Esophagus squamous epithelium (tissue), 5 donors: ENCODE results near the gene DMKN. TPM values are rescaled to one million over a fixed set of nuclear protein-coding genes. Genes with fewer than 3 reads are reported as not detected.
"Not testable (repeated sequence)": the region's sequence is repeated elsewhere in the genome, so short reads cannot be mapped to it uniquely, and the experiment has no call there.

ENCODE experiments used
- DNase-seq: peaks from one replicate; lab custom pipeline; 2025; lab: John Stamatoyannopoulos, UW
- H3K27ac ChIP-seq, 4 donors: fragments of 200-600 bp; sonication (generic); one replicate each; pipeline ENCODE4 v1.5.1; 2016 to 2019; ENCODE audit warnings: mild to moderate bottlenecking in 1 of 4
- H3K27me3 ChIP-seq, 4 donors: fragments of 200-600 bp; sonication (generic); 1 replicate in 3 of 4; 2 replicates in 1 of 4; pipeline versions ENCODE4 v1.5.1 to v1.6.0; 2017 to 2021; ENCODE audit warnings: antibody characterized with exemption in 1 of 4
- H3K36me3 ChIP-seq, 3 donors: fragments of 200-600 bp; sonication (generic); one replicate each; pipeline ENCODE4 v1.5.1; 2016 to 2019
- H3K4me1 ChIP-seq, 3 donors: fragments of 200-600 bp; sonication (generic); one replicate each; pipeline ENCODE4 v1.5.1; 2017 to 2019
- H3K4me3 ChIP-seq, 4 donors: fragments of 200-600 bp; sonication (generic); 1 replicate in 3 of 4; 2 replicates in 1 of 4; pipeline ENCODE4 v1.5.1; 2016 to 2019; ENCODE audit warnings: mild to moderate bottlenecking in 2 of 4, moderate library complexity in 1 of 4
- H3K9me3 ChIP-seq, 3 donors: fragments of 200-600 bp; sonication (generic); one replicate each; pipeline ENCODE4 v1.5.1; 2016 to 2019
- CTCF ChIP-seq, 6 experiments: fragments of 450-650 bp in 4 of 6; fragments of 200-600 bp in 2 of 6; sonication (generic) in 2 of 6; IDR thresholded peaks; one replicate each; pipeline ENCODE4 v1.5.1; 2016 to 2019; ENCODE audit warnings: antibody characterized with exemption in 6 of 6, mild to moderate bottlenecking in 4 of 6, moderate library complexity in 4 of 6
- POLR2A ChIP-seq, 4 donors: fragments of 450-650 bp; IDR thresholded peaks; one replicate each; pipeline ENCODE4 v1.6.1; 2017; ENCODE audit warnings: antibody characterized with exemption in 4 of 4, mild to moderate bottlenecking in 4 of 4, moderate library complexity in 3 of 4
- WGBS, 2 donors: methylation state at CpG; one replicate each; pipeline ENCODE4 v1.1.5; 2018; 5-methylcytosine and 5-hydroxymethylcytosine counted together
- intact Hi-C: fragments of 100-400 bp; cut with DNase I; formaldehyde crosslinking; loops from one replicate; pipeline ENCODE4 v1.15.0; 2022
- total RNA-seq, 4 donors: library from RNA; depleted of rRNA; stranded (reverse); fragments of >200 nt; gene quantifications; one replicate each; pipeline ENCODE4 v1.1.0, GENCODE V29; 2016
- donor health status: DM: yes; HTN: yes; CAD: no.

Gene DMKN
- total RNA-seq, 4 donors from 2014 or later = 81.6 to 449 (median 257) TPM

DNA sequence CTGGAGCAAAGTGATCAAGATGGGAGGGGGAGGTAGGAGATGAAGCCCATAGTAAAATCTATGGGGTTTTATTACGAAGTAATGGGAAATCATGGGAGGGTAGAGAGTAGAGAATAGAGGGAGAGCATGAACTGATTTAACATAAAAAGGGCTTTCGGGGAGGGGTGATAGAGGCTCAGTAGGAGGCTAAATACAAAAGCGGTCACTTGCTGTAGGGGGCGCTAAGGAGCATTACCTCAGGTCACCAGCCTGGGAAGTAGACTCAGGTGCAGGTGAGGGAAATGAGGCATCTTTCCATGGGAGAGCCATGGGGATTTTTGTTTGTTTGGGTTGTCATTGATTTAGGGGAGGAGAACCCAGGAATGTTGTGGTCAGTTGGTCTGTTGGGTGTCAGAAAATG is 37.3 kb downstream of the DMKN start:
- TF ChIP-seq CTCF (IDR thresholded peaks at IDR 0.05) (no peak), POLR2A (IDR thresholded peaks at IDR 0.05) (no peak)
- H3K4me3 ChIP-seq = no peak overlapping the region
- intact Hi-C loops = no loop called here
- no peaks in the 10 kb centered on the region for H3K27me3 ChIP-seq
- H3K9me3 ChIP-seq = no peaks in the 10 kb centered on the region
- no peak overlapping the region for H3K27ac ChIP-seq
- DNase-seq = no peak
- no peaks in the 10 kb centered on the region for H3K36me3 ChIP-seq
- H3K4me1 ChIP-seq = peaks cover 0 to 9% (median 0%) of the 10 kb centered on the region in 3 donors
- 53 to 57% methylated on average over 4 of the region's 4 CpGs for WGBS, 2 donors

GRCh38 chr19:35474594-35474993 is 38.9 kb downstream of the DMKN start:
- H3K4me3 ChIP-seq, H3K4me1 ChIP-seq, intact Hi-C loops, H3K36me3 ChIP-seq, H3K27ac ChIP-seq, H3K27me3 ChIP-seq, DNase-seq, H3K9me3 ChIP-seq: not testable (repeated sequence)
- 92 to 96% methylated on average over 7 of the region's 7 CpGs for WGBS, 2 donors

- no peak for DNase-seq
- H3K4me1 ChIP-seq = peaks cover 0 to 7% (median 0%) of the 10 kb centered on the region in 3 donors
- TF ChIP-seq POLR2A (IDR thresholded peaks at IDR 0.05) = no peak
- no peak for TF ChIP-seq CTCF (IDR thresholded peaks at IDR 0.05)
- no peak overlapping the region for H3K4me3 ChIP-seq
- no peaks in the 10 kb centered on the region for H3K36me3 ChIP-seq
- H3K27ac ChIP-seq = no peak overlapping the region
- H3K9me3 ChIP-seq = no peaks in the 10 kb centered on the region
- peaks cover 0 to under 1% (median 0%) of the 10 kb centered on the region in 4 donors for H3K27me3 ChIP-seq
- intact Hi-C loops = no loop called here
- 88 to 94% methylated on average over 11 to 12 of the region's 14 CpGs for WGBS, 2 donors
These were observed 39.3 kb downstream of the DMKN start for GRCh38 chr19:35474104-35474503.

- no peak for TF ChIP-seq POLR2A (IDR thresholded peaks at IDR 0.05)
- no peak for TF ChIP-seq CTCF (IDR thresholded peaks at IDR 0.05)
- whole genome bisulfite sequencing, 2 donors = 72 to 93% methylated on average over 6 to 8 of the region's 8 CpGs
- Histone ChIP-seq H3K4me1 (peaks cover 0 to 3% (median 0%) of the 10 kb centered on the region in 3 donors), H3K9me3 (no peaks in the 10 kb centered on the region), H3K27me3 (peaks cover 0 to 5% (median 0%) of the 10 kb centered on the region in 4 donors), H3K4me3 (no peak overlapping the region), H3K27ac (no peak overlapping the region), H3K36me3 (no peaks in the 10 kb centered on the region)
- intact Hi-C loops = no loop called here
- no peak for DNase-seq
These were observed 41.5 kb downstream of the DMKN start for GRCh38 chr19:35471946-35472345.

DNA sequence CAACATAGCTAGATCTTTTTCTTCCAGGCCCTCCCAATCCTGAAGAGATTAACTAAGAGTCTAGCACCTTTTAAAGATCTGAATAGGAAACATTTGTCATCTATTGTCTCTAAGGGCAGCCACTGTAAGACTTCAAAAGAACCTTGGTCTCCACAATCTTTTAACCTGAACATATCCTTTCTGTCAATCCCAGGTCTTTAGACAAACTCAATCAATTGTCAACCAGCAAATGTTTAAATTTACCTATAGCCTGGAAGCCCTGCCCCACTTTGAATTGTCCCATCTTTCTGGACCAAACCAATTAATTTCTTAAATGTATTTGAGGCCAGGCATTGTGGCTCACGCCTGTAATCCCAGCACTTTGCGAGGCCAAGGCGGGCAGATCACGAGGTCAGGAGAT is 42.4 kb downstream of the DMKN start:
- WGBS, 2 donors = 82 to 85% methylated on average over 3 to 4 of the region's 4 CpGs
- not testable (repeated sequence) for H3K4me1 ChIP-seq

DNA sequence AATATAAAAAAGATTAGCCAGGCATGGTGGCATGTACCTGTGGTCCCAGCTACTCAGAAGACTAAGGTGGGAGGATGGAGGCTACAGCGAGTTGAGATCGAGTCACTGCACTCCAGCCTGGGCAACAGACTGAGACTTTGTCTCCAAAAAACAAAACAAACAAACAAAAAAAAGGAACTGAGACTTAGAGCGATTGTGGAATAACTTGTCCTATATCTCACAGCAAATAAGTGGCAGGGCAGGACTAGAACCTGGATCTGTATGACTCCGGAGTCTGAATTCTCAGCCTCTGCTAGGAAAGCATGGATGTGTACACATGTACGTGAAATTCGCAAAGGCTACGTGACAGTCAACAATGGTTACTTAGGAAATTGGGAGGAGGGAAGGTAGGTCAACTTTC is 43.3 kb downstream of the DMKN start:
- Histone ChIP-seq H3K36me3 (no peaks in the 10 kb centered on the region), H3K9me3 (no peaks in the 10 kb centered on the region), H3K27ac (no peak overlapping the region), H3K27me3 (peaks cover 0 to 9% (median 0%) of the 10 kb centered on the region in 4 donors), H3K4me1 (peaks cover 0 to 7% (median 0%) of the 10 kb centered on the region in 3 donors), H3K4me3 (no peak overlapping the region)
- no peak for TF ChIP-seq POLR2A (IDR thresholded peaks at IDR 0.05)
- TF ChIP-seq CTCF (IDR thresholded peaks at IDR 0.05) = no peak
- no peak for DNase-seq
- intact Hi-C loops = no loop called here
- 80 to 87% methylated on average over 7 of the region's 7 CpGs for WGBS, 2 donors

More for the DNA sequence above, 42.4 kb downstream of the DMKN start:
- H3K36me3 ChIP-seq, H3K9me3 ChIP-seq, H3K27ac ChIP-seq, intact Hi-C loops, H3K27me3 ChIP-seq, DNase-seq, H3K4me3 ChIP-seq: not testable (repeated sequence)
